RWPE1 (cell line): Measurements from ENCODE around the gene ATP2C1.

ENCODE experiments used
- CTCF ChIA-PET: fragments of 350-600 bp; sonication (Branson Sonifier 250); formaldehyde crosslinking; extraction: SDS; loops from one replicate; lab custom pipeline; 2021; lab: Yijun Ruan, JAX
- POLR2A ChIA-PET: fragments of 400-600 bp; formaldehyde crosslinking; extraction: SDS; loops from one replicate; lab custom pipeline; 2020; ENCODE audit warnings: antibody characterized with exemption; ENCODE audit not compliant: low non-redundant PET; lab: Yijun Ruan, JAX
- DNase-seq: peaks from one replicate; pipeline ENCODE4 v3.0.0; 2012; ENCODE audit warnings: low spot score
- H3K27ac ChIP-seq: fragments of 450-650 bp; 2 replicates; pipeline ENCODE4 v1.5.1; 2017
- CTCF ChIP-seq: fragments of 450-650 bp; conservative IDR thresholded peaks from 2 replicates; pipeline ENCODE4 v1.5.1; 2017; ENCODE audit warnings: low read depth, mild to moderate bottlenecking

ATP2C1 gene

GRCh38 chr3:130870423-130870822 lies 23.5 kb upstream of the ATP2C1 start:
- DNase-seq, result no peak
- POLR2A ChIA-PET, result no interaction called here
- TF ChIP-seq CTCF, result no peak
- CTCF ChIA-PET, result no interaction called here
- H3K27ac ChIP-seq, result no peak overlapping the region

- ChIA-PET CTCF (no interaction called here), POLR2A (no interaction called here)
- DNase-seq, result no peak
- H3K27ac ChIP-seq, result no peak overlapping the region
- TF ChIP-seq CTCF, result no peak
Measured at GRCh38 chr3:130876594-130876993, 17.3 kb upstream of the ATP2C1 start.

GRCh38 chr3:130878464-130878863 lies 15.4 kb upstream of the ATP2C1 start:
- no peak for DNase-seq
- H3K27ac ChIP-seq, result no peak overlapping the region
- TF ChIP-seq CTCF, result no peak
- POLR2A ChIA-PET, result no interaction called here
- CTCF ChIA-PET, result interaction anchor here (0.5 kb wide), 1 partner anchor 95 kb away, joined by 7 read pairs; no protein-coding TSS in a partner anchor

GRCh38 chr3:130889416-130889946 lies 4.4 kb upstream of the ATP2C1 start:
- H3K27ac ChIP-seq, result no peak overlapping the region
- DNase-seq, result no peak
- POLR2A ChIA-PET, result no interaction called here
- CTCF ChIA-PET, result no interaction called here
- no peak for TF ChIP-seq CTCF

GRCh38 chr3:130892759-130893375 lies 1.0 kb upstream of the ATP2C1 start:
- peak; percentile 74 for DNase-seq
- POLR2A ChIA-PET, result interaction anchor here (0.6 to 1.3 kb wide), 2 partner anchors 146 to 253 kb away, joined by 5 read pairs; partner anchors contain the start of gene PIK3R4
- H3K27ac ChIP-seq, result peak overlapping the region; percentile 85
- CTCF ChIA-PET, result interaction anchor here (0.6 to 1.5 kb wide), 9 partner anchors 8 to 1182 kb away, joined by 3 to 7 read pairs (median 3); no protein-coding TSS in a partner anchor
- peak; percentile 88 for TF ChIP-seq CTCF

- no peak for TF ChIP-seq CTCF
- H3K27ac ChIP-seq, result peak overlapping the region; percentile 85
- peak; percentile 29 for DNase-seq
- POLR2A ChIA-PET, result interaction anchor here (0.6 kb wide), 2 partner anchors 1014 to 1638 kb away, joined by 3 to 4 read pairs; no protein-coding TSS in a partner anchor
- CTCF ChIA-PET, result interaction anchor here (0.5 to 0.6 kb wide), 2 partner anchors 248 to 641 kb away, joined by 3 read pairs; no protein-coding TSS in a partner anchor
Measured at GRCh38 chr3:130894130-130894985, 474 bp downstream of the ATP2C1 start.
